IMR-90 (cell line): ENCODE measurements around the gene GPRC5B. TPM values are rescaled to one million over a fixed set of nuclear protein-coding genes. Genes with fewer than 3 reads are reported as not detected.

Experiments
- ATAC-seq: fragments of 200-7000 bp; cut with Tn5 transposase; 2 replicates; pipeline ENCODE4 v1.9.1; 2020; ENCODE audit warnings: low read depth, mild to moderate bottlenecking, moderate library complexity
- BruUV-seq: library from RNA; stranded (reverse); fragments of 400-500 nt; replicated peaks from 2 replicates; lab custom pipeline; 2021; lab: Mats Ljungman, UMichigan
- CTCF ChIA-PET: fragments of 300-600 bp; formaldehyde crosslinking; extraction: SDS; loops from one replicate; lab custom pipeline; 2021; ENCODE audit warnings: antibody characterized with exemption; lab: Yijun Ruan, JAX
- POLR2A ChIA-PET: fragments of 300-600 bp; sonication (Branson Sonifier 250); formaldehyde crosslinking; loops from one replicate; lab custom pipeline; 2022; ENCODE audit warnings: antibody characterized with exemption; ENCODE audit not compliant: unreplicated experiment; lab: Charles Lee
- DNase-seq: peaks from one replicate; pipeline ENCODE4 v3.0.0; 2013
- H2AFZ ChIP-seq: replicated peaks from 2 replicates; pipeline ENCODE3; 2013; ENCODE audit warnings: low read length, mild to moderate bottlenecking; ENCODE audit not compliant: poor library complexity
- H2AK5ac ChIP-seq: 2 replicates; pipeline ENCODE4 v1.6.1; 2013; ENCODE audit warnings: low read depth, low read length, inconsistent platforms
- H2AK9ac ChIP-seq: replicated peaks from 2 replicates; pipeline ENCODE3; 2013; ENCODE audit warnings: mild to moderate bottlenecking, low read depth, low read length, moderate library complexity; ENCODE audit not compliant: poor library complexity
- H2BK120ac ChIP-seq: 2 replicates; pipeline ENCODE4 v1.6.1; 2013; ENCODE audit warnings: low read depth, low read length, inconsistent platforms
- H2BK15ac ChIP-seq: 3 replicates; pipeline ENCODE4 v1.6.1; 2013; ENCODE audit warnings: low read depth, low read length, inconsistent platforms
- H2BK20ac ChIP-seq: 2 replicates; pipeline ENCODE4 v1.6.1; 2013; ENCODE audit warnings: low read depth, mild to moderate bottlenecking, inconsistent platforms, low read length, moderate library complexity
- H2BK5ac ChIP-seq: 2 replicates; pipeline ENCODE4 v1.6.1; 2013; ENCODE audit warnings: mild to moderate bottlenecking, low read depth, low read length, inconsistent platforms; ENCODE audit not compliant: poor library complexity, severe bottlenecking
- H3K14ac ChIP-seq: replicated peaks from 2 replicates; pipeline ENCODE4 v1.6.1; 2013; ENCODE audit warnings: low read depth, low read length, inconsistent platforms
- H3K18ac ChIP-seq: 2 replicates; pipeline ENCODE4 v1.6.1; 2013; ENCODE audit warnings: low read depth, low read length, control low read depth
- H3K23ac ChIP-seq: 2 replicates; pipeline ENCODE4 v1.6.1; 2013; ENCODE audit warnings: low read depth, low read length, inconsistent platforms
- H3K27ac ChIP-seq: 2 replicates; pipeline ENCODE4 v1.5.1; 2013; ENCODE audit warnings: mild to moderate bottlenecking, control low read depth, low read length; ENCODE audit not compliant: insufficient read depth
- H3K27me3 ChIP-seq: 2 replicates; pipeline ENCODE4 v1.6.1; 2013; ENCODE audit warnings: low read length; ENCODE audit not compliant: control insufficient read depth, insufficient read depth
- H3K36me3 ChIP-seq: 2 replicates; pipeline ENCODE4 v1.6.1; 2013; ENCODE audit warnings: low read length, mixed read lengths; ENCODE audit not compliant: control insufficient read depth, insufficient read depth
- H3K4ac ChIP-seq: 2 replicates; pipeline ENCODE4 v1.6.1; 2013; ENCODE audit warnings: low read depth, low read length, inconsistent platforms
- H3K4me1 ChIP-seq: 2 replicates; pipeline ENCODE4 v1.6.1; 2013; ENCODE audit warnings: low read length, mixed read lengths; ENCODE audit not compliant: control insufficient read depth, insufficient read depth
- H3K4me2 ChIP-seq: 2 replicates; pipeline ENCODE4 v1.6.1; 2013; ENCODE audit warnings: low read depth, mild to moderate bottlenecking, control low read depth, low read length, moderate library complexity
- H3K4me3 ChIP-seq: 2 replicates; pipeline ENCODE4 v1.5.1; 2013; ENCODE audit warnings: low read depth, mild to moderate bottlenecking, control low read depth, low read length, moderate library complexity; ENCODE audit not compliant: insufficient read depth
- H3K56ac ChIP-seq: 2 replicates; pipeline ENCODE4 v1.6.1; 2013; ENCODE audit warnings: low read length, inconsistent platforms; ENCODE audit not compliant: insufficient read depth; ENCODE audit errors: extremely low read depth
- H3K79me1 ChIP-seq, 2 experiments: 2 replicates each; pipeline ENCODE4 v1.6.1; 2013; ENCODE audit warnings: low read length in 2 of 2, inconsistent platforms in 1 of 2, low read depth in 1 of 2
- H3K9ac ChIP-seq: 2 replicates; pipeline ENCODE4 v1.6.1; 2013; ENCODE audit warnings: low read depth, low read length, control low read depth
- H3K9me1 ChIP-seq: 2 replicates; pipeline ENCODE4 v1.6.1; 2013; ENCODE audit warnings: low read length, inconsistent platforms; ENCODE audit not compliant: insufficient read depth
- H3K9me3 ChIP-seq: 2 replicates; pipeline ENCODE4 v1.6.1; 2013; ENCODE audit warnings: low read length; ENCODE audit not compliant: control insufficient read depth, insufficient read depth
- H4K20me1 ChIP-seq: 2 replicates; pipeline ENCODE4 v1.6.1; 2013; ENCODE audit warnings: low read length, inconsistent platforms; ENCODE audit not compliant: insufficient read depth
- H4K5ac ChIP-seq: 2 replicates; pipeline ENCODE4 v1.6.1; 2013; ENCODE audit warnings: mild to moderate bottlenecking, low read depth, low read length, control low read depth
- H4K8ac ChIP-seq, 2 experiments: 2 replicates each; pipeline ENCODE4 v1.6.1; 2013; ENCODE audit warnings: low read depth in 2 of 2, low read length in 2 of 2, control low read depth in 1 of 2, inconsistent platforms in 1 of 2
- H4K91ac ChIP-seq: 2 replicates; pipeline ENCODE4 v1.6.1; 2013; ENCODE audit warnings: low read depth, low read length, inconsistent platforms; ENCODE audit not compliant: insufficient read depth
- BHLHE40 ChIP-seq: fragments of 150-350 bp; IDR thresholded peaks from 2 replicates; pipeline ENCODE4 v1.6.1; 2016; ENCODE audit warnings: mild to moderate bottlenecking, low read depth, low read length
- CHD1 ChIP-seq: IDR thresholded peaks from 2 replicates; pipeline ENCODE4 v1.6.1; 2012; ENCODE audit warnings: low read depth, low read length, improper control_type of control experiment
- FOS ChIP-seq: fragments of 150-350 bp; IDR thresholded peaks from 2 replicates; pipeline ENCODE4 v1.6.1; 2016; ENCODE audit warnings: low read depth, low read length
- MAZ ChIP-seq: IDR thresholded peaks from 2 replicates; pipeline ENCODE4 v1.6.1; 2012; ENCODE audit warnings: low read depth, mild to moderate bottlenecking, low read length, improper control_type of control experiment, moderate library complexity, borderline replicate concordance
- NFE2L2 ChIP-seq: fragments of 150-350 bp; IDR thresholded peaks from 2 replicates; pipeline ENCODE4 v1.6.1; 2016; ENCODE audit warnings: low read depth, mild to moderate bottlenecking, low read length
- RAD21 ChIP-seq: IDR thresholded peaks from 2 replicates; pipeline ENCODE4 v1.6.1; 2012; ENCODE audit warnings: low read length, improper control_type of control experiment
- RCOR1 ChIP-seq: IDR thresholded peaks from 2 replicates; pipeline ENCODE4 v1.6.1; 2012; ENCODE audit warnings: mild to moderate bottlenecking, low read length, improper control_type of control experiment; ENCODE audit not compliant: insufficient replicate concordance
- RFX5 ChIP-seq: IDR thresholded peaks from 2 replicates; pipeline ENCODE4 v1.8.0; 2012; ENCODE audit warnings: low read depth, mild to moderate bottlenecking, low read length, moderate library complexity
- SMC3 ChIP-seq: fragments of 150-350 bp; IDR thresholded peaks from 2 replicates; pipeline ENCODE4 v1.6.1; 2016; ENCODE audit warnings: low read depth, mild to moderate bottlenecking, antibody characterized with exemption, low read length, moderate library complexity
- WGBS, 2 experiments: methylation state at CpG; one replicate each; pipeline versions ENCODE4 v1.1.5 to v1.1.7; 2013; ENCODE audit warnings: missing lambda C conversion rate in 2 of 2; ENCODE audit not compliant: insufficient read length in 1 of 2; ENCODE audit errors: extremely low coverage in 2 of 2; 5-methylcytosine and 5-hydroxymethylcytosine counted together
- dilution Hi-C: fragments of 300-500 bp; cut with HindIII; formaldehyde crosslinking; loops from one replicate; pipeline ENCODE4 v1.14.3; 2018; ENCODE audit warnings: low sequenced_read_pairs; ENCODE audit not compliant: unreplicated experiment
- in situ Hi-C: fragments of 300-500 bp; cut with MboI; formaldehyde crosslinking; loops from 3 replicates; pipeline ENCODE4 v1.14.3; 2019; ENCODE audit warnings: low sequenced_read_pairs, inconsistent platforms, mixed read lengths
- intact Hi-C: fragments of 100-400 bp; cut with micrococcal nuclease; formaldehyde crosslinking; loops from 2 replicates; pipeline ENCODE4 v1.10.0; 2022
- polyA plus RNA-seq, 3 experiments: library from polyadenylated mRNA; depleted of rRNA; stranded (reverse); fragments of >200 nt; gene quantifications; 2 replicates each; pipeline ENCODE4 v1.2.3, GENCODE V29; 2012; ENCODE audit warnings: low replicate concordance in 1 of 3
- total RNA-seq: library from RNA; depleted of rRNA; stranded (reverse); fragments of >200 nt; gene quantifications from 2 replicates; pipeline ENCODE4 v1.2.3, GENCODE V29; 2012
- TF ChIP-seq, protein P1 (sequence below): fragments of 150-350 bp; IDR thresholded peaks from 2 replicates; pipeline ENCODE4 v1.6.1; 2017; ENCODE audit warnings: mild to moderate bottlenecking, antibody characterized with exemption, low read length, low read depth

Gene GPRC5B
- total and polyA plus RNA-seq, 2 of the 4 experiments (the other 2 are of a cell fraction) = 2.5 to 8.5 TPM

- 20% methylated on average over 1 of the region's 5 CpGs; no CpG with 5 or more reads in 1 of the 2 experiments for WGBS, 2 experiments
- H3K9ac ChIP-seq = no peak overlapping the region
- BruUV-seq = no TSS peak
- no peak overlapping the region for H2AK9ac ChIP-seq
- H3K27ac ChIP-seq = no peak overlapping the region
- DNase-seq = no peak
- ChIA-PET CTCF (interaction anchor here (1.0 to 1.6 kb wide), 2 partner anchors 9 to 468 kb away, joined by 3 to 7 read pairs; no protein-coding TSS in a partner anchor), POLR2A (no interaction called here)
- no peak overlapping the region for H2BK20ac ChIP-seq
- no peak overlapping the region for H3K4me2 ChIP-seq
- dilution Hi-C loops = no loop called here
- H3K27me3 ChIP-seq = no peaks in the 10 kb centered on the region
- no peak overlapping the region for H2BK120ac ChIP-seq
- H3K9me1 ChIP-seq = no peaks in the 10 kb centered on the region
- H4K91ac ChIP-seq = no peak overlapping the region
- ATAC-seq = no peak
- H4K5ac ChIP-seq = no peak overlapping the region
- TF ChIP-seq, protein P1, sequence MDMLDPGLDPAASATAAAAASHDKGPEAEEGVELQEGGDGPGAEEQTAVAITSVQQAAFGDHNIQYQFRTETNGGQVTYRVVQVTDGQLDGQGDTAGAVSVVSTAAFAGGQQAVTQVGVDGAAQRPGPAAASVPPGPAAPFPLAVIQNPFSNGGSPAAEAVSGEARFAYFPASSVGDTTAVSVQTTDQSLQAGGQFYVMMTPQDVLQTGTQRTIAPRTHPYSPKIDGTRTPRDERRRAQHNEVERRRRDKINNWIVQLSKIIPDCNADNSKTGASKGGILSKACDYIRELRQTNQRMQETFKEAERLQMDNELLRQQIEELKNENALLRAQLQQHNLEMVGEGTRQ = no peak
- TF ChIP-seq BHLHE40 (no peak), FOS (no peak), RAD21 (no peak), NFE2L2 (no peak), MAZ (no peak), RCOR1 (no peak), CHD1 (no peak), SMC3 (no peak), RFX5 (no peak)
- no peak overlapping the region for H3K18ac ChIP-seq
- no peak overlapping the region for H3K4me3 ChIP-seq
- in situ Hi-C loops = no loop called here
- no peaks in the 10 kb centered on the region for H3K4me1 ChIP-seq
- no peak overlapping the region for H3K14ac ChIP-seq
- no peak overlapping the region for H2BK5ac ChIP-seq
- no peaks in the 10 kb centered on the region for H3K79me1 ChIP-seq
- H3K9me3 ChIP-seq = no peaks in the 10 kb centered on the region
- H2BK15ac ChIP-seq = no peak overlapping the region
- no peak overlapping the region for H3K23ac ChIP-seq
- intact Hi-C loops = no loop called here
- H3K56ac ChIP-seq = no peak overlapping the region
- H2AFZ ChIP-seq = no peak overlapping the region
- H3K36me3 ChIP-seq = no peaks in the 10 kb centered on the region
- H4K20me1 ChIP-seq = no peaks in the 10 kb centered on the region
- no peak overlapping the region for H2AK5ac ChIP-seq
- no peak overlapping the region for H3K4ac ChIP-seq
- H4K8ac ChIP-seq = no peak overlapping the region
Measured at GRCh38 chr16:19916064-19916463, 31.4 kb upstream of the GPRC5B start.
